Measurements from ENCODE around the gene EIF2S3B.
"Not testable (repeated sequence)": the region's sequence is repeated elsewhere in the genome, so short reads cannot be mapped to it uniquely, and the experiment has no call there.

The EIF2S3B gene

GRCh38 chr12:10505620-10506019 lies at the start of gene EIF2S3B:
TSS of gene EIF2S3B (plus strand) at chr12:10505890. CDS start at chr12:10505903, 13 bp downstream.
- no peak for DNase-seq

GRCh38 chr12:10456856-10457255 lies 48.8 kb upstream of the EIF2S3B start:
- DNase-seq = no peak

GRCh38 chr12:10457760-10458159 lies 47.9 kb upstream of the EIF2S3B start:
- DNase-seq = no peak

- DNase-seq = no peak
These were observed 39.4 kb upstream of the EIF2S3B start for GRCh38 chr12:10466311-10466710.

GRCh38 chr12:10469701-10470100 lies 36.0 kb upstream of the EIF2S3B start:
- no peak for DNase-seq

GRCh38 chr12:10472808-10473207 lies 32.9 kb upstream of the EIF2S3B start:
- DNase-seq = not testable (repeated sequence)

- not testable (repeated sequence) for DNase-seq
These were observed 23.8 kb upstream of the EIF2S3B start for GRCh38 chr12:10481901-10482300.

GRCh38 chr12:10487328-10487727 lies 18.4 kb upstream of the EIF2S3B start:
- not testable (repeated sequence) for DNase-seq

GRCh38 chr12:10491766-10492165 lies 13.9 kb upstream of the EIF2S3B start:
- DNase-seq = no peak

GRCh38 chr12:10497602-10498001 lies 8.1 kb upstream of the EIF2S3B start:
- no peak for DNase-seq

- no peak for DNase-seq
These were observed 7.6 kb upstream of the EIF2S3B start for GRCh38 chr12:10498042-10498441.

GRCh38 chr12:10501030-10501429 lies 4.7 kb upstream of the EIF2S3B start:
- DNase-seq = no peak

- DNase-seq = no peak
These were observed 2.2 kb upstream of the EIF2S3B start for GRCh38 chr12:10503460-10503859.

GRCh38 chr12:10511756-10512355 lies 6.2 kb downstream of the EIF2S3B start:
- no peak for DNase-seq

- DNase-seq = no peak
These were observed 7.1 kb downstream of the EIF2S3B start for GRCh38 chr12:10512798-10513197.

- DNase-seq = no peak
These were observed 15.9 kb downstream of the EIF2S3B start for GRCh38 chr12:10521555-10521954.

- DNase-seq = no peak
These were observed 22.7 kb downstream of the EIF2S3B start for GRCh38 chr12:10528174-10528953.

GRCh38 chr12:10529603-10530002 lies 23.9 kb downstream of the EIF2S3B start:
- no peak for DNase-seq

GRCh38 chr12:10537721-10538120 lies 32.0 kb downstream of the EIF2S3B start:
- no peak for DNase-seq

GRCh38 chr12:10540776-10541205 lies 35.1 kb downstream of the EIF2S3B start:
- DNase-seq = no peak

- DNase-seq = no peak
These were observed 37.8 kb downstream of the EIF2S3B start for GRCh38 chr12:10543499-10543898.

- DNase-seq = no peak
These were observed 45.7 kb downstream of the EIF2S3B start for GRCh38 chr12:10551375-10551774.

- DNase-seq = no peak
These were observed 47.5 kb downstream of the EIF2S3B start for GRCh38 chr12:10553148-10553547.

GRCh38 chr12:10554228-10554755 lies 48.6 kb downstream of the EIF2S3B start:
- no peak for DNase-seq
